K562 (cell line): ENCODE data around the gene SLC30A10. TPM values are rescaled to one million over a fixed set of nuclear protein-coding genes. Genes with fewer than 3 reads are reported as not detected.

Experiments used
- ATF4 ChIP-seq: fragments of 450-650 bp; formaldehyde crosslinking; IDR thresholded peaks from 2 replicates; pipeline ENCODE4 v1.4.0; 2022; ENCODE audit warnings: mild to moderate bottlenecking, moderate library complexity
- CEBPB ChIP-seq: fragments of 450-650 bp; IDR thresholded peaks from 2 replicates; pipeline ENCODE4 v1.6.1; 2016; ENCODE audit warnings: missing genetic modification characterization, missing compliant biosample characterization
- CEBPG ChIP-seq, 3 experiments: fragments of 200-800 bp in 1 of 3; sonication (Bioruptor generic) in 1 of 3; sonication (generic) in 1 of 3; formaldehyde crosslinking in 1 of 3; IDR thresholded peaks in 2 of 3; conservative IDR thresholded peaks in 1 of 3; 2 replicates each; pipeline versions ENCODE4 v1.6.1 to v1.8.0; 2016 to 2022; ENCODE audit warnings: missing compliant biosample characterization in 2 of 3, missing genetic modification characterization in 2 of 3, mild to moderate bottlenecking in 1 of 3, missing genetic modification reagents in 1 of 3
- CXXC5 ChIP-seq: fragments of 250-450 bp; sonication (Bioruptor Pico); IDR thresholded peaks from 2 replicates; pipeline ENCODE4 v1.8.0; 2022; ENCODE audit warnings: inconsistent platforms, mild to moderate bottlenecking, moderate library complexity
- EP300 ChIP-seq: IDR thresholded peaks from 2 replicates; pipeline ENCODE4 v1.6.1; 2012; ENCODE audit warnings: low read length, improper control_type of control experiment
- EP400 ChIP-seq: fragments of 450-650 bp; IDR thresholded peaks from 2 replicates; pipeline ENCODE4 v1.6.1; 2017; ENCODE audit warnings: antibody characterized with exemption, mild to moderate bottlenecking, moderate library complexity
- MECOM ChIP-seq: fragments of 250-450 bp; sonication (Bioruptor Pico); IDR thresholded peaks from 2 replicates; pipeline ENCODE4 v1.8.0; 2022; ENCODE audit warnings: inconsistent platforms
- MLLT1 ChIP-seq, 2 experiments: fragments of 450-650 bp; IDR thresholded peaks; 2 replicates each; pipeline ENCODE4 v1.6.1; 2016
- NRF1 ChIP-seq, 2 experiments: fragments of 450-650 bp; IDR thresholded peaks in 1 of 2; conservative IDR thresholded peaks in 1 of 2; 2 replicates each; pipeline ENCODE4 v1.6.1; 2014; ENCODE audit warnings: mild to moderate bottlenecking in 2 of 2
- SMAD4 ChIP-seq: fragments of 250-450 bp; sonication (Bioruptor Pico); conservative IDR thresholded peaks from 2 replicates; pipeline ENCODE4 v1.8.0; 2021; ENCODE audit warnings: inconsistent platforms, mild to moderate bottlenecking, moderate library complexity
- TRIM24 ChIP-seq, 2 experiments: fragments of 450-650 bp; IDR thresholded peaks; 2 replicates each; pipeline ENCODE4 v1.6.1; 2016
- ZFX ChIP-seq: sonication (generic); formaldehyde crosslinking; IDR thresholded peaks from 2 replicates; pipeline ENCODE4 v1.8.0; 2022; ENCODE audit warnings: mild to moderate bottlenecking, missing genetic modification reagents, moderate library complexity
- ZNF407 ChIP-seq: fragments of 450-650 bp; IDR thresholded peaks from 2 replicates; pipeline ENCODE4 v1.6.1; 2016; ENCODE audit warnings: low read depth
- ZSCAN32 ChIP-seq: fragments of 450-650 bp; formaldehyde crosslinking; IDR thresholded peaks from 2 replicates; pipeline ENCODE4 v1.4.0; 2020; ENCODE audit warnings: mild to moderate bottlenecking, moderate library complexity
- polyA plus RNA-seq, 8 experiments: library from polyadenylated mRNA; depleted of rRNA in 4 of 8; stranded (reverse) in 5 of 8; unstranded in 3 of 8; fragments of >200 nt; fragmentation: Nextera tagmentation in 2 of 8; fragmentation: Illumina TruSeq in 1 of 8; extraction: Ambion mirVana in 2 of 8; extraction: Trizol in 1 of 8; gene quantifications; 2 replicates each; pipeline versions ENCODE4 v1.2.1 to v1.2.3, GENCODE V29; 2011 to 2014; ENCODE audit warnings: inconsistent platforms in 1 of 8, missing spikeins in 1 of 8
- total RNA-seq, 7 experiments: library from RNA; depleted of rRNA in 6 of 7; stranded (reverse); fragments of >200 nt in 6 of 7; fragmentation: Illumina TruSeq in 2 of 7; extraction: Trizol in 2 of 7; gene quantifications; 2 replicates each; pipeline versions ENCODE4 v1.2.1 to v1.2.3, GENCODE V29; 2011 to 2021; ENCODE audit warnings: low replicate concordance in 1 of 7
- TF ChIP-seq, protein P1 (sequence below), 2 experiments: fragments of 450-650 bp in 1 of 2; sonication (generic) in 1 of 2; formaldehyde crosslinking in 1 of 2; IDR thresholded peaks in 1 of 2; conservative IDR thresholded peaks in 1 of 2; 2 replicates each; pipeline versions ENCODE4 v1.6.1 to v1.8.1; 2016 to 2023; ENCODE audit warnings: mild to moderate bottlenecking in 2 of 2, moderate library complexity in 2 of 2, inconsistent platforms in 1 of 2, missing genetic modification reagents in 1 of 2

SLC30A10 gene
- total and polyA plus RNA-seq, 9 of the 15 experiments (the other 6 are each of a cell fraction or from before 2014, with no cell fraction given) = 2.6 to 11.3 (median 7.1) TPM

GRCh38 chr1:219926363-219926998 is 1.9 kb downstream of the SLC30A10 start (continued):
- TF ChIP-seq ZNF407 (no peak), TRIM24 (IDR thresholded peaks at IDR 0.05) (peak in 1 of 2 experiments; percentile 28; a peak in 1 of 4 replicates), MECOM (CRISPR knock-in tag) (peak; percentile 6; the same call in 1 of the 2 replicates), MLLT1 (IDR thresholded peaks at IDR 0.05) (no peak), ZSCAN32 (CRISPR knock-in tag) (peak; percentile 78), CXXC5 (CRISPR knock-in tag) (peak; percentile 44; the same call in 1 of the 2 replicates), ATF4 (peak; percentile 88), NRF1 (conservative IDR thresholded peaks at IDR 0.05 in 1 of 2, IDR thresholded peaks at IDR 0.05 in 1 of 2) (0 out of 4 replicates have a peak, but pooled peaks of 1 of the 2 experiments have one; percentile 0), CEBPB (peak; percentile 85), SMAD4 (CRISPR knock-in tag) (peak; percentile 69; the same call in 1 of the 2 replicates), CEBPG (CRISPR knock-in tag; IDR thresholded peaks at IDR 0.05) (peak; percentile 95), CEBPG (tag; conservative IDR thresholded peaks at IDR 0.05 in 1 of 2, IDR thresholded peaks at IDR 0.05 in 1 of 2) (peak; percentile 71 to 88), ZFX (CRISPR knock-in tag) (0 out of 2 replicates have a peak, but pooled peaks have one; percentile 21), EP400 (peak; percentile 81), EP300 (peak; percentile 66)
- TF ChIP-seq, protein P1, sequence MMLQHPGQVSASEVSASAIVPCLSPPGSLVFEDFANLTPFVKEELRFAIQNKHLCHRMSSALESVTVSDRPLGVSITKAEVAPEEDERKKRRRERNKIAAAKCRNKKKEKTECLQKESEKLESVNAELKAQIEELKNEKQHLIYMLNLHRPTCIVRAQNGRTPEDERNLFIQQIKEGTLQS (IDR thresholded peaks at IDR 0.05) = peak; percentile 92
- TF ChIP-seq, protein P1 (CRISPR knock-in tag; conservative IDR thresholded peaks at IDR 0.05) = no peak
